IPS-NIHi7 (cell line): ENCODE data around the gene RHEBL1.

ENCODE experiments used
- DNase-seq: peaks from one replicate; pipeline ENCODE4 v3.0.0; 2012; ENCODE audit warnings: mixed read lengths; ENCODE audit errors: extremely low spot score

Gene RHEBL1

GRCh38 chr12:49037111-49037946 lies 32.5 kb downstream of the RHEBL1 start:
- DNase-seq: no peak

GRCh38 chr12:49036029-49036428 lies 33.8 kb downstream of the RHEBL1 start:
- no peak for DNase-seq

- no peak for DNase-seq
Observed at GRCh38 chr12:49034286-49034622, 35.5 kb downstream of the RHEBL1 start.

- no peak for DNase-seq
Observed at GRCh38 chr12:49033611-49034285, 36.0 kb downstream of the RHEBL1 start.

DNA sequence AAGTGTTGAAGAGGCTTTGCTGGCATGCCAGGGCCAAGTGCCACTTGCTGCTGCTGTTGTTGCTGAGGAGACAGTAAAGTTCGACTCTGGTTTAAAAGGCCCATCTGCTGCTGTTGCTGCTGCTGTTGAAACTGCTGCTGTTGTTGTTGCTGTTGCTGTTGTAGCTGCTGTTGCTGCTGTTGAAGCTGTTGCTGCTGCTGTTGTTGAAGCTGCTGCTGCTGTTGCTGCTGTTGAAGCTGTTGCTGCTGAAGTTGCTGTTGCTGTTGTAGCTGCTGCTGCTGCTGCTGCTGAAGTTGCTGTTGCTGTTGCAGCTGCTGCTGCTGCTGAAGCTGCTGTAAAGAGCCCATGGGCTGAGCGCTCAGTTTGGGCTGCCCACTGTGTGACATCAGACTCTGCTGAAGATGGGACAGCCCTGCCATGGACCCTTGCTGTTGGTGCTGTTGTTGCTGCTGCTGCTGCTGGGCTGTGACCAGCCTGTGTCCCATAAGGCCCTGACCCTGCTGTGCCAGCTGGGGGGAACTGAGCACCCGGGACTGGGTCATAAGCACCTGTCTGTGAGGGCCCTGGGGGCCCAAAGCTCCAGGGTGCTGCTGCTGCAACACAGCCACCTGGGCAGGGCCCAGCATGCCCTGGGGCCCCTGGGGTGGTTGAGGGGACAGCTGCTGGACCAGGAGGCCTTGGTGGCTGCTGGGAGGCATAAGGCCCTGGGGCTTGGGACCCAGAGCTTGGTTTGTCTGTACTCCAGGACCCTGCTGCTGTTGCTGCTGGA lies 36.9 kb downstream of the RHEBL1 start:
- no peak for DNase-seq

DNA sequence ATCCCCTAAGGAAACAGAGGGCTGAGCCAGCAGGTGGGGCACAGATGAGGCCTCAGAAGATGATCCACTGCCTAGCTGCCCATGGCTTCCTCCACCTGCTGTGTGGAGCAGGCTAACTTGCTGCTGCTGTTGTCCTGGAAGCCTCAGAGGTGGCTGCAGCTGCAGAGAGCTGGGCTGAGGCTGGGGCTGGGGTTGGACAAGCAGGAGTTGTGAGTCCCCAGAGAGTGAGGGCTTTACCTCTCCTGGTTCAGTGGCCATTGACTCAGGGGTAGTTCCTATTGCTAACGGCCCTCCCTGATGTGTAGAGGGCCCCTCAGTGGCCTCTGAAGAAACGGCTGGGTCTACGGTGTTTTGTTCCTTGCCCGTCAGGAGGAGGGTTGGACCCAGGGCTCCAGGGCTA lies 37.5 kb downstream of the RHEBL1 start:
- DNase-seq: no peak

DNA sequence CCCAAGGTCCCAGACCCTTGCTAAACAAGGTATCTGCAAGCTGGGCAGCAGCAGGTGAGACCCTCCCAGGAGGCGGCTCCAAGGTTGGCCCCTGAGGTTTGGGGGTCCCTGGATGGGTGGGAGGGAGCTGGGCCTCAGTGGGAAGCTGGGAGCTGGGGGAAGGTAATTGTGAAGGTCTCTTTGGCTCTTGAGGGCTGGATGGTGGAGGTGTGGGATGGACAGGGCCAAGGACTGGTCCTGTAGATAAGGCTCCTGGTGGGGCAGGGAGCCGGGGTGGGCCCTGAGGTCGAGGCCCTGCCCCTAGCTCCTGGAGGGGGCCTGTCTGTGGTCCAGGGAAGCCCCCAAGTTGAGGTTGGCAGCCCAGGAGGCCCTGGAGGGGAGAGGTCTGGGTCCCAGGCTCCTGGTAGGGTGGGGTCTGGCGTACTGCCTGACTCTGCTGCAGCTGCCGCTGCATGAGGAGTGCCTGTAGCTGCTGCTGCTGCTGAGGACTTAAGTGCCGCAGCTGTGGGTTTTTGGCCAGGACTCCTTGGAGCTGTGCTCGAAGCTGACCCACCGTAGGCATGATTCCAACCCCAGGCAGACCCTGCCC lies 38.1 kb downstream of the RHEBL1 start:
- DNase-seq: no peak

DNA sequence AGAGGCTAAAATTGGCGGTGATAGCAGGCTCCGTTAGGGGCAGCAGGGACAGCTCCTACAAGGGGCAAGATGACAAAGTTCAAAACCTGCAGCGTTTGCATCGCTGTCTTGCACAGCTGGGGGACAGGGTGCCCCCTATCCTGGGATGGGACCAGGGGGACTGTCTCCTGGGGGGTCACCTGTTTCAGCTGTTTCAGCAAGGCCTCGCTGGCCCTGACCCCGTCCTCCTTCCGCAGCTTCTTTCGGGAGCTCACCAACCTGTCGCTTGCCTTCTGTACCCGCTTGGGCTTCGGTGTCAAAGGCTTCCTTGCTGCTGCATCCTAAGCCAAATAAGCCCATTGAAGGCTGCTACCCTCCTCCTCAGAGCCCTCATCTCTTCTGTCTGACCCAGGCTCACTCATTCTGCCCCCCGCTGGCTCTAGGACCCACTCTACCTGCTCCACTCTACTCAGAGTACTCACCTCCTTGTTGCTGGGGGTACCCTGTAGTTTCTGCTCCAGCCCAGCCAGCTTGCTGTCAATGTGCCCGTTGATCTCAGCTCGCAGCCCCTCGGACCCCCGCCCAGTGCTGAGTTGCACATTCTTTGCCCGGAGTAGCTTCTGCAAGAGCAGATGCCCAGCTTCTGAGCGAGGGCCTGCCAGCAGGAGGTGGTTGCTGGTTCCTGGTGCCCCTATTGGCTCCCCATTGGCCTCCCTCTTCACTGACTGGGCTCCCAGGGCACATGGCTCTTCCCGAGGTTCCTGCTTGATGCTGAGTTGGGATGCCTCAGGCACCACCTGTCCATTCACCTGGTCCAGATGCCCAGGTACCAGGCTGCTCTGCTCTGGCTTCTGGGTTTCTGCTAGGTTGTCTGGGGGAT lies 38.8 kb downstream of the RHEBL1 start:
- no peak for DNase-seq

DNA sequence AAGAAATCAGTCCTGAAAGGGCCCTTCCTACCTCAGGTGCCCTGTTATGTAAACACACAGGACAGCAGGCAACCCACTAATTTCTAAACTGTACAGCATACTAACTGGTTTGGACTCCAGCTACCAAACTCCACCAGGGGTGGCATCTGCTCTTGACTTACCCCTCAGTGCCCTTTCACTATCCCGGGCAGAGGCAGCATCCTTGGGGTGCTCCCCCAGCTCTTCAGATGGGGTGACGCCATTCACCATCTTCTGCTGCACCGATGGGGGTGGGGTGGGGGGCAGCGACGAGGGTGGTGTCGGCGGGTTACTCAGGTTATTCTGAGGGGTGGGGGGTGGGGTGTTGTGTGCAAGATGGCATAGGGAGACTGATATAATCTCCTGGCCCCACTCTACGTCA lies 39.7 kb downstream of the RHEBL1 start:
- no peak for DNase-seq

GRCh38 chr12:49028666-49029275 lies 41.0 kb downstream of the RHEBL1 start:
- no peak for DNase-seq

DNA sequence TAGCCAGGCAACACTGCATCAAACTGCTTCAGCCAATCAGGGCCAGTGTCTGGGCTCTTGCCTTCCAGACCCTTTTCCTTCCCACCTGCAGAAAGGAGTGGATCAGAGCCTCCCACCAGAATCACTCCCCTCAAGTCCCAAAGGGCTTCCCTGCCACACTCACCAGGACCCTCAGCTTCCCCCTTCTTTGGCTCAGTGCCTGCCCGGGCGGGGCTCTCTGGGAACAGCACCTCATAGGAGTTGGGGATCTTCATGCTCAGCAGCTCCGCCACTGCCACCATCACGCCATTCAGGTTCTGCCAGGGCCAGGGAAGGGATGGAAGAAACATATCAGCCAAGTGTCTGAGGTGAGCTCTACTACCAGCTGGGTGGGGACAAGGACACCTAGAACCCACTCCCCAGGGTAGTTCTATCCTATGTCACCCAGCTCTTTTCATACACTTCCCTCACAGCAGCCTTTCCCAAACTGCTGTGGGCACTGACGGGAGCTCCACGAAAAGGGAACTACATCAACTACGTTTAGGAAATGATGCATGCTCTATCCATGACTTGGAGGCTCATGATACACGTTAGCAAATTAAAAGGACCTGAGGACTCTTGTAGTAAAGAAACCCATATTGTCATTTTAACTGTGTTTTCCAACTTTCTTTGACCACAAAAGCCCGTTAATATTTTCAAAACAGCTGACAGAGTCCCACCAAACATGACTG lies 41.8 kb downstream of the RHEBL1 start:
- DNase-seq: no peak

DNA sequence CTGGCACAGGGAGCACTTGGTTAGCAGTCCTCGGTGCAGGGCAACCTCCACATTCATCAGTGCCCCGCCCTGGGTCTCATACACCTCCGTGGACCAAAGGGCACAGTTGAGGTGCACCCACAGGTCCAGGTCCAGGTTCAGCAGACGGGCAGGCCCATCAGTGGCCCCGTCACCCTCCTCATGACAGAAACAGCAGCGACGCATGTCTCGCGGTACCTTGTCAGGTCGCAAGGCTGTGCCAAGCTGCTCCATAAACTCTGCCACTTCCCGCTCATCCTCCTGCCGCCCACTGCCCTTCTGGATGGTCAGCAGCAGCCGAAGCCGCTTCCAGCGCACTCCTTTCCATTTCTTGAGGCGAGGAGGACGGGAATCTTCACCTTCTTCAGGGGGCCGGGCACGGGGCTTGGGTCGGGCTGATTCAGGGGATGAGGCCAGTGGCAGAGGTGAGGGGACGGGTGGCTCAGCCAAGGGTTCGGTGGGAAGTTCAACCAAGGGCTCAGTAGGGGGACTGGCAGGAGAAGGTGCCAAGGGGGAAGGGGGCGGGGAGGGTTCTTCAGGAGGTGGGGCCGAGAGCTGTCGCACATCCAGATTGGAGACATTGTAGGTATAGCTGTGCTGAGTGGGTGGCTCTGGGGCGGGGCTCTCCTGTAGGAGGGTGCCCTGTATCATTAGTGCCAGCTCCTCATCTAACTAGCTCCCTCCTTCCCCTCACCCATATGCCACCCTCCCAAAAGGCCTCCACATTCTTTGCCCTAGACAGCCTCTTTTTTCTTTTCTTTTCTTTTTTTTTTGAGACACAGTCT lies 42.9 kb downstream of the RHEBL1 start:
- no peak for DNase-seq

DNA sequence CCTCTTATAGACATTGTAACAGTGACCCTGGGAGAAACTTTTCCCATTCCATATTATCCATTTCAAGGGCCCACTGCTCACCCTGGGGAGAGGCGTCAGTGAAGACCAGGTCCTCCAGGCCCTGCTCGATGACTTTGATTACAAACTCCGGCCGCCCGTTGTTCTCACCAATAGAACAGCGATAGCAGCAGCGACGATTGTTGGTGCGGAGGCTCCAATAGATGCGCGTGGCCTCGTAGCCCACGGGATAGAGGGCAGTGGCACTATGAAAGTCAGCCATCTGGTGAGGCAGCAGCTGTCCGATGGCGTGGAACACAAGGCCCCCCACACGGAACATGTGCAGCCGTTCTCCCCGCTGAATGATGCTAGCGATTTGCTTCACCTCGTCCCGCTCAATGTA lies 43.7 kb downstream of the RHEBL1 start:
- no peak for DNase-seq

DNA sequence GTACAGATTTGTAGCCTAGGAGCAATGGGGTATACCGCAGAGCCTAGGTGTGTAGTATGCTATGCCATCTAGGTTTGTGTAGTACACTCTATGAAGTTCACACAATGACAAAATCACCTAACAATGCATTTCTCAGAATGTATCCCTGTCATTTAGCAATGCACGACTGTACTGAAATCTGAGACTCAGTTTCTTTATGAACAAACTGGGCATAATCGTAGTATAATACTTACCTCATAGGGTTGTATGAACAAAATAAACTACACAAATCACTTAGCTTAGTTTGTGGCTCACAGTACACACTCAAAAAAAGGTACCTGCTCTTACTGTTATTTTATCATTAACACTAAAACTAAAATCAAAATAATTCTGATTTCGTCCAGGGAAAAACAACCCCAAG lies 44.3 kb downstream of the RHEBL1 start:
- DNase-seq: no peak

DNA sequence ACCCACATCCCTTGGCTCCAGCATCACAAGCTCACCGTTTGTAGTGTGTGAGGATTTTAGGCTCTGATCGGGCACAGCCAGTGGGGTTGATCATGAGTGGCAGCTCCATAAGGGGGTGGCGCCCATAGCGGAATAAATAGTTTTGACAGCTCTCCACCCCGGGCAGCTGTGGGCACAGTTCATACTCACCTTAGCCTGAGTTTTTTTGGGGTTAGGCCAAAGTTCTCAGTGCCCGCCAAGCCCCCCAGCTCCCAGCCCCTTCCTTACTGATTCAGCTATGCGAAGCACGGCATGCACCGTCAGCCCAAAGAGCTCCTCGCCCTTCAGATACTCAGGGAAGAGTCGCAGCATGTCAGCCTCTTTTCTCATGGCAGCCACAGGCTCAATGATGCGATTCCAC lies 45.2 kb downstream of the RHEBL1 start:
- DNase-seq: no peak

DNA sequence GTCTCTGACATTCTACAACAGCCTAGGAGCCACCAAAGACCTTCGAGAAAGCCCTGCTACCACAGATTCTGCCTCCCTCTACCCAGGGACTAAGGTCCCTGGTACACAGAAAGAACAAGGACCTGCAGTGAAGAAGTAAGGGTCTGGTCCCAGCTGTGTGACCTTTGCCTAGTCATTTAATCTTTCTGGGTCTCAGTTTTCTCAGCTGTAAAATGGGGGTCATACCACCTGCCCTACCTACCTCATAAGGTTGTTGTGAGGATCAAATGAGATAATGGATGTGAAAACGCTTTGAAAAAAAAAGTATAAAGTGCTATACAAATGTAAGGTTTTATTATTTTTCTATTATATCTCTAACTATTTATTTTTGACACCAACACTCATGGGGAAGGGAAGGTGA lies 46.0 kb downstream of the RHEBL1 start:
- DNase-seq: no peak

DNA sequence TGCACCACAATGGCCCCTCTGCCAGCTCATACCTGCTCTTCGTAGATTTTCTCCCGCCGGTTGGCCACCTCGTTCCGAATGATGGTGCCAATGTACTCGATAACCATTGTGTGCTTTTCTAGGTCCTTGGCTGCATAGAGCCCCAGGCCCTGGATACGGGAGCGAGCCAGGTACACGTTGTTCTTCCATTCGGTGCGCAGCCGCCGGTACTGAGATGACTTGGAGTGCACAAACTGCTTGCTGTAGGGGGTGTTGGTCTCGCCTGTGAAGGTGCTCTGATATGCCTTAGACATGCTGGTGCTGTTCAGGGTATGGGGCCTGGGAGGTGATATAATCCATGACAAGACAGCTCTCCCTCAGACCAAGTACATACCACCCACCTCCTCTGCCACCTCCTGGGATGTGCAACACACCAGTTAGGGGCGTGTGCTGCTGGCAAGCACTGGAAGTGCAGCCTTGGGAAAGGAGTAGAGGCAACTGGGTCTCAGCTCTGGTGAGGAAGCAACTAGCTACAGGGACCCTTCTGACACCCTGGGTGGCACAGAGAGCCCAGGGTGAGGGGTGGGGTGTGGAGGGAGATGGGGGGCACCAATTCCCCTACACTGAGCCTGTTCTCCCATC lies 47.1 kb downstream of the RHEBL1 start:
- no peak for DNase-seq

DNA sequence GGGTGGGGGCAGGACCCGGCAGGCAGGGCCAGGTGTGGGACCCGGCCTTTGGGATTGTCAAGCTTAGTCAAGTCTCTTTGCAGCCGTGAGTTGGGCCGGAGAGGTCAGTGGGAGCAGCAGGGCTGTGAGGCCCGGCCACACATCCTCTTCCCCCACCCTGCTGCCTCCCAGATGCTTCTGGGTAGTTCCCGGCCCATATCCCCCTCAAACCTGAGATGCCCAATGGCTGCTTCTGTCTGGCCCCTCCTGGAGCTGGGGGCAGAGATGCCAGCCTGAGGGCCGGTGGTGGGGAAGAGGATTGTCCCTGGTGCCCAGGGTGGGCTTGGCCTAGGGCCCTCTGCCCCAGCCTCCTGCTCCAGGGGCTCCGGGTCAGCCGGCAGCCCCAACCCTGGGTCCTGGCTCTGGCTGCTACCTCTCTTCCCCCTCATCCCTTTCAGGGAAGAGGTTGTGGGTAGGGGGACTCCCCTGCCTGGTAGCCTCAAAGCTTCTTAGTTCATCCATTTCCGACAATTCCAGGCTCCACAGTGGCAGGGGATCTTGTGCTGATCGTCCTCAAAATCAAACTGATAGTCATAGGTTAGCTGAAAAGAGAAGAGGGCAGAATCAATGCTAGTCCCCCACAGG lies 48.4 kb downstream of the RHEBL1 start:
- DNase-seq: no peak

DNA sequence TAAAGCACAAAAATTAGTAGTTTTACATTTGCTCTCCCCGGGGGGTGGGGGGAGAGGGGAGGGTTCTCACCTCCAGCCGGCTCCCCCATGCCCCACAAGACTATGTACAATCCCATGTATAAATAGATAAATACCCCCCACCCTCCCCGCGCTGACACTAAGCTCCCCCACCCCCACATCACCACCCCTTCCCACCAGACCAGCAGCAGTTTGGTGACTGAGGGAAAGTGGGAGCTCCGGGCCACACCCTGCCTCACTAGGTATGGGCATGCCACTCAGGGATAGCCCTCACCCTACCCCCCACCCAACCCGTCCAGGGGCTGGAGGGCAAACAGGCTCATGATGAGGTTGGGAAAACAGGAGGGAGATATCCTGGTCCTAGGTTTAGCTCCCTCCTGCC lies 49.3 kb downstream of the RHEBL1 start:
- DNase-seq: no peak
